ENCODE data around the gene SMIM3. TPM values are rescaled to one million over a fixed set of nuclear protein-coding genes. Genes with fewer than 3 reads are reported as not detected.
"Not testable (repeated sequence)": the region's sequence is repeated elsewhere in the genome, so short reads cannot be mapped to it uniquely, and the experiment has no call there.

SMIM3 gene
- total RNA-seq, 1 donor from 2014 or later: 3.0 TPM

DNA sequence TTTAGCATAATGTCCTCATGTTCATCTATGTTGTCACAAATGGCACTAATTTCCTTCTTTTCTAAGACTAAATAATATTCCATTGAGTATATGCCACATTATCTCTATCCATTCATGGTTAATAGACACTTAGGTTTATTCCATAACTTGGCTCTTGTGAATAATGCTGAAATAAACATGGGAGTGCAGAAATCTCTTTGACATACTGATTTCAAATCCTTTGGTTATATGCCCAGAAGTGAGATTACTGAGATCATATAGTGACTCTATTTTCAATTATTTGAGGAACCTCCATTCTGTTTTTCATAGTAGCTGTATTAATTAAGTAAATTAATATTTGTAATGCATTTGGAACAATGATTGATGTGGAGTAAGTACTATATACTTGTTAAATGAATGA is 13.0 kb downstream of the SMIM3 start:
- TF ChIP-seq CTCF (IDR thresholded peaks at IDR 0.05; ENCODE audit: unreplicated experiment): no peak
- no peaks in the 10 kb centered on the region for H3K9me3 Mint-ChIP-seq (ENCODE audit: unreplicated experiment)
- no peak overlapping the region for H3K27ac Mint-ChIP-seq (ENCODE audit: unreplicated experiment)
- H3K36me3 Mint-ChIP-seq (ENCODE audit: low read depth, unreplicated experiment): no peaks in the 10 kb centered on the region
- no peak overlapping the region for H3K4me3 Mint-ChIP-seq (ENCODE audit: unreplicated experiment)
- H3K4me1 Mint-ChIP-seq (ENCODE audit: unreplicated experiment): peaks cover 10% of the 10 kb centered on the region
- DNase-seq (ENCODE audit: low spot score): no peak
- no peaks in the 10 kb centered on the region for H3K27me3 Mint-ChIP-seq (ENCODE audit: unreplicated experiment)

DNA sequence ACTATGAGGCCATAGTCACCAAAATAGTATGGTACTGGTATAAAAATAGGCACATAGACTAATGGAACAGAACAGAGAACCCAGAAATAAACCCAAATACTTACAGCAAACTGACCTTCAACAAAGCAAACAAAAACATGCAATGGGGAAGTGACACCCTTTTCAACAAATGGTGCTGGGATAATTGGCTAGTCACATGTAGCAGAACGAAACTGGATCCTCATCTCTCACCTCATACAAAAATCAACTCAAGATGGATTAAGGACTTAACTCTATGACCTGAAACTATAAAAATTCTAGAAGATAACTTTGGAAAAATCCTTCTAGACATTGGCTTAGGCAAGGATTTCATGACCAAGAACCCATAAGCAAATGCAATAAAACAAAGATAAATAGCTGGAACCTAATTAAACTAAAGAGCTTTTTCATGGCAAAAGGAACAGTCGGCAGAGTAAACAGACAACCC is 14.9 kb downstream of the SMIM3 start:
- not testable (repeated sequence) for H3K9me3 Mint-ChIP-seq (ENCODE audit: unreplicated experiment); H3K36me3 Mint-ChIP-seq (ENCODE audit: low read depth, unreplicated experiment); DNase-seq (ENCODE audit: low spot score); H3K27me3 Mint-ChIP-seq (ENCODE audit: unreplicated experiment); H3K4me3 Mint-ChIP-seq (ENCODE audit: unreplicated experiment); H3K27ac Mint-ChIP-seq (ENCODE audit: unreplicated experiment)
- H3K4me1 Mint-ChIP-seq (ENCODE audit: unreplicated experiment): peaks cover 10% of the 10 kb centered on the region

- no peak overlapping the region for H3K27ac Mint-ChIP-seq (ENCODE audit: unreplicated experiment)
- H3K36me3 Mint-ChIP-seq (ENCODE audit: low read depth, unreplicated experiment): no peaks in the 10 kb centered on the region
- H3K4me3 Mint-ChIP-seq (ENCODE audit: unreplicated experiment): no peak overlapping the region
- no peaks in the 10 kb centered on the region for H3K27me3 Mint-ChIP-seq (ENCODE audit: unreplicated experiment)
- H3K9me3 Mint-ChIP-seq (ENCODE audit: unreplicated experiment): no peaks in the 10 kb centered on the region
- DNase-seq (ENCODE audit: low spot score): no peak
- H3K4me1 Mint-ChIP-seq (ENCODE audit: unreplicated experiment): peaks cover 8% of the 10 kb centered on the region
- no peak for TF ChIP-seq CTCF (IDR thresholded peaks at IDR 0.05; ENCODE audit: unreplicated experiment)
Observed at GRCh38 chr5:150794927-150795326, 16.4 kb downstream of the SMIM3 start.

DNA sequence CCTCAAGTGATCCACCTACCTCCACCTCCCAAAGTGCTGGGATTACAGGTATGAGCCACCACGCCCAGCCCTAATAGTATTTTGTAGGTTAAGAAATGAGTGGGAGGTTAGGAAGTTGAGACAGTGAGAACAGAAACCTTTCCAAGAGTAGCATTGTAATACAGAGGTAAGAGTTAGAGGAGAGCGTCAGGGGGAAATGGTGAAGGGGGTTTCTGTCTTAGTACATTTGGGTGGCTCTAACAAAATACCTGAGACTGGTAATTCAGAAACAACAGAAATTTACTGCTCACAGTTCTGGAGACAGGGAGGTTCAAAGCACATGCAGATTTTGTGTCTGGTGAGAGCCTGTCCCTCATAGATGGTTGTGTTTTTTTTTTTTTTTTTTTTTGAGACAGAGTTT is 18.8 kb downstream of the SMIM3 start:
- H3K9me3 Mint-ChIP-seq (ENCODE audit: unreplicated experiment): no peaks in the 10 kb centered on the region
- H3K27me3 Mint-ChIP-seq (ENCODE audit: unreplicated experiment): no peaks in the 10 kb centered on the region
- peaks cover 5% of the 10 kb centered on the region for H3K4me1 Mint-ChIP-seq (ENCODE audit: unreplicated experiment)
- TF ChIP-seq CTCF (IDR thresholded peaks at IDR 0.05; ENCODE audit: unreplicated experiment): no peak
- H3K27ac Mint-ChIP-seq (ENCODE audit: unreplicated experiment): no peak overlapping the region
- H3K36me3 Mint-ChIP-seq (ENCODE audit: low read depth, unreplicated experiment): no peaks in the 10 kb centered on the region
- DNase-seq (ENCODE audit: low spot score): no peak
- no peak overlapping the region for H3K4me3 Mint-ChIP-seq (ENCODE audit: unreplicated experiment)

GRCh38 chr5:150801117-150801927 is 22.8 kb downstream of the SMIM3 start:
- peak overlapping the region; percentile 79 for H3K4me3 Mint-ChIP-seq (ENCODE audit: unreplicated experiment)
- peak; percentile 77 for TF ChIP-seq CTCF (IDR thresholded peaks at IDR 0.05; ENCODE audit: unreplicated experiment)
- no peak overlapping the region for H3K27ac Mint-ChIP-seq (ENCODE audit: unreplicated experiment)
- peaks cover 4% of the 10 kb centered on the region for H3K36me3 Mint-ChIP-seq (ENCODE audit: low read depth, unreplicated experiment)
- DNase-seq (ENCODE audit: low spot score): peak; percentile 38
- peaks cover 5% of the 10 kb centered on the region for H3K4me1 Mint-ChIP-seq (ENCODE audit: unreplicated experiment)
- H3K9me3 Mint-ChIP-seq (ENCODE audit: unreplicated experiment): no peaks in the 10 kb centered on the region
- no peaks in the 10 kb centered on the region for H3K27me3 Mint-ChIP-seq (ENCODE audit: unreplicated experiment)

All from endothelial cell (in vitro differentiated cells).